Activated CD4-positive, alpha-beta T cell treated with anti-CD3 and anti-CD28 coated beads, Interleukin-2, amount 10 ng/mL, durations not matched to agents 24 days and 14 days (primary cell): ENCODE data around the gene WASF3. TPM values are rescaled to one million over a fixed set of nuclear protein-coding genes. Genes with fewer than 3 reads are reported as not detected.

Source experiments
- DNase-seq: peaks from one replicate; pipeline ENCODE4 v3.0.0; 2022
- H3K27ac Mint-ChIP-seq: one replicate; pipeline ENCODE4 v1.8.0; 2022; ENCODE audit warnings: mild to moderate bottlenecking, mixed read lengths
- H3K27me3 Mint-ChIP-seq: one replicate; pipeline ENCODE4 v1.8.0; 2022; ENCODE audit warnings: mixed read lengths
- H3K36me3 Mint-ChIP-seq: one replicate; pipeline ENCODE4 v1.8.0; 2022; ENCODE audit warnings: low read depth, mild to moderate bottlenecking, mixed read lengths
- H3K4me1 Mint-ChIP-seq: one replicate; pipeline ENCODE4 v1.8.0; 2021; ENCODE audit warnings: mixed read lengths
- H3K4me3 Mint-ChIP-seq: one replicate; pipeline ENCODE4 v1.8.0; 2022; ENCODE audit warnings: mild to moderate bottlenecking, moderate library complexity, mixed read lengths
- H3K9me3 Mint-ChIP-seq: one replicate; pipeline ENCODE4 v1.8.0; 2021; ENCODE audit warnings: mixed read lengths
- intact Hi-C: fragments of 100-400 bp; cut with micrococcal nuclease; formaldehyde crosslinking; loops from one replicate; pipeline ENCODE4 v1.15.1; 2023
- total RNA-seq: library from RNA; stranded (reverse); gene quantifications from 2 replicates; pipeline ENCODE4 v1.2.3, GENCODE V29; 2022

WASF3 gene
- total RNA-seq, 1 donor from 2014 or later, result 0.07 TPM

- no peak for DNase-seq
- Mint-ChIP-seq H3K27me3 (peaks cover 3% of the 10 kb centered on the region), H3K4me1 (no peaks in the 10 kb centered on the region), H3K36me3 (no peaks in the 10 kb centered on the region), H3K4me3 (no peak overlapping the region), H3K9me3 (no peaks in the 10 kb centered on the region), H3K27ac (no peak overlapping the region)
- intact Hi-C loops, result no loop called here
Observed at GRCh38 chr13:26678796-26679195, 121.3 kb downstream of the WASF3 start.

- H3K27me3 Mint-ChIP-seq, result no peaks in the 10 kb centered on the region
Observed at GRCh38 chr13:26679411-26680122, 122.1 kb downstream of the WASF3 start.

GRCh38 chr13:26680123-26680450, 122.6 kb downstream of the WASF3 start:
- Mint-ChIP-seq H3K9me3 (no peaks in the 10 kb centered on the region), H3K4me3 (no peak overlapping the region), H3K36me3 (no peaks in the 10 kb centered on the region), H3K4me1 (no peaks in the 10 kb centered on the region), H3K27ac (no peak overlapping the region), H3K27me3 (no peaks in the 10 kb centered on the region)
- DNase-seq, result no peak
- intact Hi-C loops, result no loop called here

More at GRCh38 chr13:26679411-26680122, 122.1 kb downstream of the WASF3 start:
- H3K4me1 Mint-ChIP-seq, result no peaks in the 10 kb centered on the region
- no peak overlapping the region for H3K27ac Mint-ChIP-seq
- H3K9me3 Mint-ChIP-seq, result no peaks in the 10 kb centered on the region
- no peak overlapping the region for H3K4me3 Mint-ChIP-seq
- intact Hi-C loops, result no loop called here
- H3K36me3 Mint-ChIP-seq, result no peaks in the 10 kb centered on the region
- no peak for DNase-seq

GRCh38 chr13:26680572-26680971, 123.1 kb downstream of the WASF3 start:
- DNase-seq, result no peak
- H3K4me1 Mint-ChIP-seq, result no peaks in the 10 kb centered on the region
- H3K27me3 Mint-ChIP-seq, result no peaks in the 10 kb centered on the region
- H3K9me3 Mint-ChIP-seq, result no peaks in the 10 kb centered on the region
- H3K36me3 Mint-ChIP-seq, result no peaks in the 10 kb centered on the region
- no peak overlapping the region for H3K27ac Mint-ChIP-seq
- H3K4me3 Mint-ChIP-seq, result no peak overlapping the region
- intact Hi-C loops, result no loop called here

- H3K36me3 Mint-ChIP-seq, result no peaks in the 10 kb centered on the region
- no peak for DNase-seq
- no peak overlapping the region for H3K4me3 Mint-ChIP-seq
- no peaks in the 10 kb centered on the region for H3K27me3 Mint-ChIP-seq
- H3K4me1 Mint-ChIP-seq, result no peaks in the 10 kb centered on the region
- H3K9me3 Mint-ChIP-seq, result no peaks in the 10 kb centered on the region
- intact Hi-C loops, result no loop called here
- H3K27ac Mint-ChIP-seq, result no peak overlapping the region
Observed at GRCh38 chr13:26681036-26681435, 123.6 kb downstream of the WASF3 start.

GRCh38 chr13:26682606-26683005, 125.1 kb downstream of the WASF3 start:
- no peak overlapping the region for H3K4me3 Mint-ChIP-seq
- H3K36me3 Mint-ChIP-seq, result no peaks in the 10 kb centered on the region
- H3K4me1 Mint-ChIP-seq, result no peaks in the 10 kb centered on the region
- intact Hi-C loops, result no loop called here
- no peak for DNase-seq
- no peaks in the 10 kb centered on the region for H3K27me3 Mint-ChIP-seq
- H3K9me3 Mint-ChIP-seq, result no peaks in the 10 kb centered on the region
- H3K27ac Mint-ChIP-seq, result no peak overlapping the region

GRCh38 chr13:26685606-26686005, 128.1 kb downstream of the WASF3 start:
- H3K27me3 Mint-ChIP-seq, result no peaks in the 10 kb centered on the region
- peaks cover 7% of the 10 kb centered on the region for H3K9me3 Mint-ChIP-seq
- no peak for DNase-seq
- H3K27ac Mint-ChIP-seq, result no peak overlapping the region
- no peaks in the 10 kb centered on the region for H3K4me1 Mint-ChIP-seq
- H3K4me3 Mint-ChIP-seq, result no peak overlapping the region
- intact Hi-C loops, result no loop called here
- no peaks in the 10 kb centered on the region for H3K36me3 Mint-ChIP-seq

GRCh38 chr13:26686285-26686684, 128.8 kb downstream of the WASF3 start:
- H3K36me3 Mint-ChIP-seq, result no peaks in the 10 kb centered on the region
- H3K4me3 Mint-ChIP-seq, result no peak overlapping the region
- no peaks in the 10 kb centered on the region for H3K4me1 Mint-ChIP-seq
- H3K9me3 Mint-ChIP-seq, result peaks cover 13% of the 10 kb centered on the region
- H3K27ac Mint-ChIP-seq, result no peak overlapping the region
- no peaks in the 10 kb centered on the region for H3K27me3 Mint-ChIP-seq
- DNase-seq, result no peak
- intact Hi-C loops, result no loop called here

- Mint-ChIP-seq H3K27me3 (no peaks in the 10 kb centered on the region), H3K4me1 (no peaks in the 10 kb centered on the region), H3K4me3 (no peak overlapping the region), H3K36me3 (no peaks in the 10 kb centered on the region), H3K27ac (no peak overlapping the region), H3K9me3 (peaks cover 17% of the 10 kb centered on the region)
- intact Hi-C loops, result no loop called here
- DNase-seq, result no peak
Observed at GRCh38 chr13:26688286-26688685, 130.8 kb downstream of the WASF3 start.

- no peaks in the 10 kb centered on the region for H3K27me3 Mint-ChIP-seq
- peaks cover 17% of the 10 kb centered on the region for H3K9me3 Mint-ChIP-seq
- intact Hi-C loops, result no loop called here
- H3K4me1 Mint-ChIP-seq, result no peaks in the 10 kb centered on the region
- H3K36me3 Mint-ChIP-seq, result no peaks in the 10 kb centered on the region
- no peak overlapping the region for H3K27ac Mint-ChIP-seq
- H3K4me3 Mint-ChIP-seq, result no peak overlapping the region
- DNase-seq, result no peak
Observed at GRCh38 chr13:26688980-26689379, 131.5 kb downstream of the WASF3 start.

GRCh38 chr13:26693749-26694463, 136.4 kb downstream of the WASF3 start:
- intact Hi-C loops, result no loop called here
- peaks cover 17% of the 10 kb centered on the region for H3K9me3 Mint-ChIP-seq
- no peaks in the 10 kb centered on the region for H3K27me3 Mint-ChIP-seq
- H3K27ac Mint-ChIP-seq, result no peak overlapping the region
- DNase-seq, result no peak
- no peaks in the 10 kb centered on the region for H3K36me3 Mint-ChIP-seq
- no peak overlapping the region for H3K4me3 Mint-ChIP-seq
- H3K4me1 Mint-ChIP-seq, result no peaks in the 10 kb centered on the region

GRCh38 chr13:26694609-26695359, 137.3 kb downstream of the WASF3 start:
- Mint-ChIP-seq H3K4me3 (no peak overlapping the region), H3K27ac (no peak overlapping the region), H3K4me1 (no peaks in the 10 kb centered on the region), H3K36me3 (no peaks in the 10 kb centered on the region), H3K9me3 (peaks cover 17% of the 10 kb centered on the region), H3K27me3 (no peaks in the 10 kb centered on the region)
- no peak for DNase-seq
- intact Hi-C loops, result no loop called here

- Mint-ChIP-seq H3K27ac (no peak overlapping the region), H3K9me3 (peaks cover 12% of the 10 kb centered on the region), H3K27me3 (no peaks in the 10 kb centered on the region), H3K4me1 (no peaks in the 10 kb centered on the region), H3K4me3 (no peak overlapping the region), H3K36me3 (no peaks in the 10 kb centered on the region)
- DNase-seq, result no peak
- intact Hi-C loops, result no loop called here
Observed at GRCh38 chr13:26695360-26695705, 137.8 kb downstream of the WASF3 start.

- no peaks in the 10 kb centered on the region for H3K27me3 Mint-ChIP-seq
- H3K36me3 Mint-ChIP-seq, result no peaks in the 10 kb centered on the region
- no peaks in the 10 kb centered on the region for H3K4me1 Mint-ChIP-seq
- H3K27ac Mint-ChIP-seq, result no peak overlapping the region
- DNase-seq, result no peak
- intact Hi-C loops, result no loop called here
- H3K9me3 Mint-ChIP-seq, result peaks cover 9% of the 10 kb centered on the region
- no peak overlapping the region for H3K4me3 Mint-ChIP-seq
Observed at GRCh38 chr13:26695891-26696311, 138.4 kb downstream of the WASF3 start.
